GM12891 (cell line): ENCODE results near the gene SLC22A31.

Experiments
- POLR2A ChIP-seq: IDR thresholded peaks from 2 replicates; pipeline ENCODE4 v1.6.1; 2011; ENCODE audit warnings: low read depth, low read length, control low read depth
- POLR2AphosphoS5 ChIP-seq: IDR thresholded peaks from 2 replicates; pipeline ENCODE4 v1.6.1; 2011; ENCODE audit warnings: low read depth, low read length, control low read depth
- TAF1 ChIP-seq: IDR thresholded peaks from 2 replicates; pipeline ENCODE4 v1.6.1; 2011; ENCODE audit warnings: low read depth, low read length, control low read depth

GRCh38 chr16:89177501-89177900 lies 22.8 kb downstream of the SLC22A31 start:
- TF ChIP-seq POLR2AphosphoS5 (no peak), POLR2A (no peak), TAF1 (no peak)
